ENCODE measurements around the gene TICRR. TPM values are rescaled to one million over a fixed set of nuclear protein-coding genes. Genes with fewer than 3 reads are reported as not detected.
A peak's percentile ranks its signal among the peaks of the same experiment; 100 is the strongest.

TICRR gene
- total and polyA plus RNA-seq, 2 of the 13 experiments (the other 11 are each of a cell fraction or from before 2014, with no cell fraction given), result 4.1 to 14.3 TPM

DNA sequence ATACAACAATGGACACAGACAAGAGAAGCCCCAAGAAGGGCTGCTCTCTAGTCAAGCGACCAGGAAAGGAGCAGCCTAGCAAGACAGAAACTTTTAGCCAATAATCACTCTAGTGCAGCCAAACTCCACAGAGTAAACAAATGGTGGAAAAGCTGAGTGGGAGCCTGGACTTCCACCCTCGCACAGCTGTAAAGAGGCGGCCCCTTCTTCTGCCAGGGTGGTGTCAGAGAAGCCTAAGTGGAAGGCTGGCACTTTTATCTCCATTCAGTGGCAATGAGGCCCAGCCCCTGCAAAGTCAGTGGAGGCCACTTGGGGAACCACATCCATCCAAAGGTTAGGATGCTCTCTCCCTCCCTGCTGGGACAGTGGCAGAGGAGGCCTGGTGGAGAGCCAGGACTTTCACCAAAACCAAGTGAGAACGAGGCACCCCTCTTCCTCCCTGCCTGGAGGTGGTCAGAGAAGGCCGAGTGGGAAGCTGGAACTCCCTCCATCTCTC, 15.5 kb upstream of the TICRR start:
- no TSS peak for BruUV-seq (replicated peaks)
- no peak for DNase-seq (ENCODE audit: low spot score)
- Histone ChIP-seq H3K36me3 (replicated peaks in 1 of 2; ENCODE audit: control insufficient read depth in 1 of 2, insufficient read depth in 2 of 2, low read length in 2 of 2) (no peaks in the 10 kb centered on the region), H3K79me2 (ENCODE audit: insufficient read depth, low read length) (no peaks in the 10 kb centered on the region), H4K20me1 (ENCODE audit: insufficient read depth, low read length) (no peaks in the 10 kb centered on the region), H3K4me1 (ENCODE audit: insufficient read depth, low read length) (no peaks in the 10 kb centered on the region), H3K4me3 (replicated peaks in 1 of 3; ENCODE audit: insufficient read depth in 1 of 3, low read depth in 2 of 3, low read length in 3 of 3) (no peak overlapping the region), H2AFZ (ENCODE audit: low read length) (no peak overlapping the region), H3K9ac (ENCODE audit: insufficient read depth, low read depth, low read length) (no peak overlapping the region), H3K9me3 (ENCODE audit: low read length) (no peaks in the 10 kb centered on the region), H3K4me2 (ENCODE audit: low read depth, low read length) (no peak overlapping the region), H3K27ac (ENCODE audit: extremely low read length, insufficient read depth, low read length) (no peak overlapping the region), H3K27me3 (ENCODE audit: control insufficient read depth in 1 of 2, insufficient read depth in 2 of 2, low read length in 2 of 2) (peaks cover 0 to 7% of the 10 kb centered on the region in 2 experiments; a peak in 1 of 5 replicates)
- CTCF ChIA-PET (ENCODE audit: low intra/inter-chr PET ratio, low total read pairs), result no interaction called here
- in situ Hi-C loops (cut with HindIII; ENCODE audit: extremely low pct_ligation_motif_present, low pct_unique_long_range_greater_than_20kb), result no loop called here
- POLR2A ChIA-PET, result no interaction called here
- intact Hi-C loops (cut with micrococcal nuclease; ENCODE audit: unreplicated experiment), result no loop called here
- WGBS (ENCODE audit: low lambda C conversion rate), result 18% methylated on average over 1 of the region's 5 CpGs
- no peak for FAIRE-seq
- TF ChIP-seq HHEX (CRISPR knock-in tag; IDR thresholded peaks at IDR 0.05) (no peak), ZNF782 (CRISPR knock-in tag; IDR thresholded peaks at IDR 0.05; ENCODE audit: borderline replicate concordance) (no peak), GATAD2A (CRISPR knock-in tag; IDR thresholded peaks at IDR 0.05) (no peak), ZBTB8A (CRISPR knock-in tag; IDR thresholded peaks at IDR 0.05; ENCODE audit: borderline replicate concordance, low read depth) (no peak), ZNF382 (CRISPR knock-in tag; IDR thresholded peaks at IDR 0.05; ENCODE audit: borderline replicate concordance) (no peak), NFE2L2 (IDR thresholded peaks at IDR 0.05; ENCODE audit: low read length) (no peak), AKAP8 (CRISPR knock-in tag; IDR thresholded peaks at IDR 0.05) (no peak), ZNF337 (CRISPR knock-in tag; IDR thresholded peaks at IDR 0.05; ENCODE audit: borderline replicate concordance, low read depth) (no peak), CBX2 (IDR thresholded peaks at IDR 0.05; ENCODE audit: low read depth, low read length) (no peak), CBX2 (CRISPR knock-in tag; IDR thresholded peaks at IDR 0.05; ENCODE audit: low read depth) (no peak), TSC22D2 (CRISPR knock-in tag; IDR thresholded peaks at IDR 0.05; ENCODE audit: borderline replicate concordance) (no peak), CC2D1A (CRISPR knock-in tag; IDR thresholded peaks at IDR 0.05) (no peak), ZNF616 (CRISPR knock-in tag; IDR thresholded peaks at IDR 0.05; ENCODE audit: low read depth) (no peak), HBP1 (CRISPR knock-in tag; IDR thresholded peaks at IDR 0.05; ENCODE audit: low read depth) (no peak), SMYD3 (CRISPR knock-in tag; IDR thresholded peaks at IDR 0.05) (no peak)
- TF ChIP-seq, protein P1, sequence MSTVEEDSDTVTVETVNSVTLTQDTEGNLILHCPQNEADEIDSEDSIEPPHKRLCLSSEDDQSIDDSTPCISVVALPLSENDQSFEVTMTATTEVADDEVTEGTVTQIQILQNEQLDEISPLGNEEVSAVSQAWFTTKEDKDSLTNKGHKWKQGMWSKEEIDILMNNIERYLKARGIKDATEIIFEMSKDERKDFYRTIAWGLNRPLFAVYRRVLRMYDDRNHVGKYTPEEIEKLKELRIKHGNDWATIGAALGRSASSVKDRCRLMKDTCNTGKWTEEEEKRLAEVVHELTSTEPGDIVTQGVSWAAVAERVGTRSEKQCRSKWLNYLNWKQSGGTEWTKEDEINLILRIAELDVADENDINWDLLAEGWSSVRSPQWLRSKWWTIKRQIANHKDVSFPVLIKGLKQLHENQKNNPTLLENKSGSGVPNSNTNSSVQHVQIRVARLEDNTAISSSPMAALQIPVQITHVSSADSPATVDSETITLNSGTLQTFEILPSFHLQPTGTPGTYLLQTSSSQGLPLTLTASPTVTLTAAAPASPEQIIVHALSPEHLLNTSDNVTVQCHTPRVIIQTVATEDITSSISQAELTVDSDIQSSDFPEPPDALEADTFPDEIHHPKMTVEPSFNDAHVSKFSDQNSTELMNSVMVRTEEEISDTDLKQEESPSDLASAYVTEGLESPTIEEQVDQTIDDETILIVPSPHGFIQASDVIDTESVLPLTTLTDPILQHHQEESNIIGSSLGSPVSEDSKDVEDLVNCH (CRISPR knock-in tag; IDR thresholded peaks at IDR 0.05), result no peak
- TF ChIP-seq, protein P2, sequence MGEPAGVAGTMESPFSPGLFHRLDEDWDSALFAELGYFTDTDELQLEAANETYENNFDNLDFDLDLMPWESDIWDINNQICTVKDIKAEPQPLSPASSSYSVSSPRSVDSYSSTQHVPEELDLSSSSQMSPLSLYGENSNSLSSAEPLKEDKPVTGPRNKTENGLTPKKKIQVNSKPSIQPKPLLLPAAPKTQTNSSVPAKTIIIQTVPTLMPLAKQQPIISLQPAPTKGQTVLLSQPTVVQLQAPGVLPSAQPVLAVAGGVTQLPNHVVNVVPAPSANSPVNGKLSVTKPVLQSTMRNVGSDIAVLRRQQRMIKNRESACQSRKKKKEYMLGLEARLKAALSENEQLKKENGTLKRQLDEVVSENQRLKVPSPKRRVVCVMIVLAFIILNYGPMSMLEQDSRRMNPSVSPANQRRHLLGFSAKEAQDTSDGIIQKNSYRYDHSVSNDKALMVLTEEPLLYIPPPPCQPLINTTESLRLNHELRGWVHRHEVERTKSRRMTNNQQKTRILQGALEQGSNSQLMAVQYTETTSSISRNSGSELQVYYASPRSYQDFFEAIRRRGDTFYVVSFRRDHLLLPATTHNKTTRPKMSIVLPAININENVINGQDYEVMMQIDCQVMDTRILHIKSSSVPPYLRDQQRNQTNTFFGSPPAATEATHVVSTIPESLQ (CRISPR knock-in tag; conservative IDR thresholded peaks at IDR 0.05), result no peak
- peak; percentile 55 for ATAC-seq
